ENCODE results near the gene ZNF521.

Gene ZNF521

DNA sequence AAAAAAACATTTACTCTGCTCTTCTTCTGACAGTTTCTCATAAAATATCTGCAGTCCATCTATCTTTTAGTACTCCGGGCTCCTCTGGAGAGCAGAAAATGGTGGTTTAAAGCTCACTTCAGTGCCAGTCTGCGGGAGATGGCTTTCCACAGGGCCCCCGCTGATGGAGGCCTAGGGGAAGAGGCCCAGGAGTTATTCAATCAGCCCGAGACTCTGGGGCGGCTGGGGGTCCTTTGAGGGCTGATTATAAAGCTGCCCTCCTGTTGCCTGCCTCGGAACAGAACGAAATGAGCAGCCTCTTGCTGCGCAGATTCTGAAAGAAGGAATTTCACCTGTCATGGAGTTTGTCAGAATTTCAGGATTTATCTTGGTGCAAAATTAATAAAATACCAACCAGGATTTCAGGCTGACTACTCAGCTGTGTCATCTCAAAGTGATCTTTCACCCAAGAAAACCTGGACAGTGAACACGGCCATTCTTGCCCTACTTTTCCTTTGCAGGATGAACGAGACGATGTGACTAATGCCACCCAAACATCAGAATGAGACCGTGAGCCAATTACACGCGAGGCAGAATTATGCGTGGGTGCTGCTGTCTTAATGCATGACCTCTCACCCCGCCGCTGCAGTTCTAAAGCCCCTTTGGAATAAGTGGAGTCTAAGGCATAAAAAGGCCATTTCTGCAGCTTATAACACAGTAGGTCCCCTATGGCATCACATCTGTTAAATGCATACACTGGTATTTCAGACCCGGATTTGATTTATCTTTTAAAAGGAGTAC is 273.8 kb downstream of the ZNF521 start:
- in situ Hi-C loops (cut with HindIII; ENCODE audit: low sequenced_read_pairs), result no loop called here
- TF ChIP-seq, protein P1, sequence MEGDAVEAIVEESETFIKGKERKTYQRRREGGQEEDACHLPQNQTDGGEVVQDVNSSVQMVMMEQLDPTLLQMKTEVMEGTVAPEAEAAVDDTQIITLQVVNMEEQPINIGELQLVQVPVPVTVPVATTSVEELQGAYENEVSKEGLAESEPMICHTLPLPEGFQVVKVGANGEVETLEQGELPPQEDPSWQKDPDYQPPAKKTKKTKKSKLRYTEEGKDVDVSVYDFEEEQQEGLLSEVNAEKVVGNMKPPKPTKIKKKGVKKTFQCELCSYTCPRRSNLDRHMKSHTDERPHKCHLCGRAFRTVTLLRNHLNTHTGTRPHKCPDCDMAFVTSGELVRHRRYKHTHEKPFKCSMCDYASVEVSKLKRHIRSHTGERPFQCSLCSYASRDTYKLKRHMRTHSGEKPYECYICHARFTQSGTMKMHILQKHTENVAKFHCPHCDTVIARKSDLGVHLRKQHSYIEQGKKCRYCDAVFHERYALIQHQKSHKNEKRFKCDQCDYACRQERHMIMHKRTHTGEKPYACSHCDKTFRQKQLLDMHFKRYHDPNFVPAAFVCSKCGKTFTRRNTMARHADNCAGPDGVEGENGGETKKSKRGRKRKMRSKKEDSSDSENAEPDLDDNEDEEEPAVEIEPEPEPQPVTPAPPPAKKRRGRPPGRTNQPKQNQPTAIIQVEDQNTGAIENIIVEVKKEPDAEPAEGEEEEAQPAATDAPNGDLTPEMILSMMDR (IDR thresholded peaks at IDR 0.05; ENCODE audit: low read depth, low read length), result no peak
- DNase-seq (ENCODE audit: low read depth, low spot score), result no peak
- no peak overlapping the region for H3K4me3 ChIP-seq (ENCODE audit: low read depth, low read length)

DNA sequence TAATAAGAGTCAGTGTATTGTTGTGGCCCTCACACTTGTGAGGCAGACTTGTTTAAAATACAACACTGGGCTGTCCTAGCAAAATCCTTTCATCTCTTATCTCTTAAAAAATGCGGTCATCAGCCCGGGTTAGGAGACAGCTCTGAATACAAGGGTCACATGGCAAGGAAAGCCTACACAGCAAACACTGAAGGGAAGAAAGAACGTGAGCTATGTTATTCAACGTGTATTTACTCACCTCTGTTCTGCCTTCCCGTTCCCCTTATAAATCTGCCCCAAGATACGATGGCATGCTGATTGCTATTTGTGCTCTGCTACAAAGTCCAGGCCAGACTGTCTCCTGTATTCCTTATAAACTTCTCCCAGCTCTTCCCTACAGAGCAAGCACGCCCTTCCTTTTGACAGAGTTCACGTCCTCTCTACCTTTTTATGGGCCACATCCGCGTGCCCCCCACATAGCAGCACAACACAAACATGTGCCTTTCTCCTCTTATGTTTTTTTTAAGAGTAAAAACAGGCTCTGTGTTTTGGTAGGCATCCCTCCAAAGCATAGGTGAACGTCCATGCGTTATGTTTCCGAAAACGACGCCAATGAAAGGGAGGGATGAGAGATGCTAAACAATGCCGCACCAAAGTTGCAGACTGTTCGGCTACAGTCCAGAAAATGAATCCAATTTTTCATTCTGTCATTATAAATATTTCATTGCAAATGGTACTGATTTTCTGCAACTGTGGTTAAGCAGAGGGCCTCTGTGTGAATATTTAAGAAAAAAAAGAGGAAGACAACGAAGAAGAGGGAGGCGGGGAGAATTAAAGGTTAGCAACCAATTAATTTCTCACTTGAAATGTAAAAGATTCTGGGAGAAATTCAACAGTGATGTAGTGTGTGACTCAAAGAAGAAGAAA is 274.7 kb downstream of the ZNF521 start:
- H3K4me3 ChIP-seq (ENCODE audit: low read depth, low read length), result no peak overlapping the region
- TF ChIP-seq, protein P1 (IDR thresholded peaks at IDR 0.05; ENCODE audit: low read depth, low read length), result no peak
- no peak for DNase-seq (ENCODE audit: low read depth, low spot score)
- in situ Hi-C loops (cut with HindIII; ENCODE audit: low sequenced_read_pairs), result no loop called here

DNA sequence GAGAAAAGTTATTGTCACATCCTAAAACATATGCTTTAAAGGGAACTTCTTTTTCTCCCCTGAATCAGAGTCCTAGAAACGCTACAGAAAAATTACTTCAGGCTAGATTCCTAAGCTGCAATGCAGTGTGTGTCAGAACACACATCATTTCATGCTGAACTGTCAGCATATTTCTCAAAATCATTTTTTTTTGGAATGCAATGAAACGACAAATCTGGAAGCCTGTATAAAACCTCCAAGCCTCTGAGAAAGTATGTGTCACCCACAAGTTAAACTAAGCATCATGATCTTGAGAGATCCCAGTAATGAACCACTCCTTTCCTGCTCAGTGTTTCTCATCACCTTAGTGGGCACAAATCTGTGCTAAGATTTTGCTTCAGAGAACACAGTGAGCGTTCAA is 276.2 kb downstream of the ZNF521 start:
- no peak overlapping the region for H3K4me3 ChIP-seq (ENCODE audit: low read depth, low read length)
- no peak for DNase-seq (ENCODE audit: low read depth, low spot score)
- TF ChIP-seq, protein P1 (IDR thresholded peaks at IDR 0.05; ENCODE audit: low read depth, low read length), result no peak
- in situ Hi-C loops (cut with HindIII; ENCODE audit: low sequenced_read_pairs), result no loop called here

DNA sequence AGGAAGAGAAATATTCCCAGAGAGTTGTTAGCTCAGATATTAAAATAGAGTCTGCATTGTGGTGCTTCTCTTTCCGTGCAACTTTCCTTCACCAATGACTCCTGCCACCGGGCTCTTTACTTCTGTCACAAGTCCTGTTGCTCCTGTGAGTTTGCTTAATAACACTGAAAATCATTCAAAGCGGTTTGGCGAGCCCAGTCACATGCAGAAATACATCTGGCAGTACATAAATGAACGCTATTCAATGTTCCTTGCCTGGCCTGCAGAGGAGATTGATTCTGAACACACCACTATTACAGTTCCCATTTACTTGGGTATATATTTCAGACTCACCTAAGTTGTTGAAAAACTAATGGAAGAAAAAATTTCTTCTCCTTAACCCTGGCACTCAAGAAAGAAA is 276.6 kb downstream of the ZNF521 start:
- no peak for DNase-seq (ENCODE audit: low read depth, low spot score)
- no peak overlapping the region for H3K4me3 ChIP-seq (ENCODE audit: low read depth, low read length)
- in situ Hi-C loops (cut with HindIII; ENCODE audit: low sequenced_read_pairs), result no loop called here
- TF ChIP-seq, protein P1 (IDR thresholded peaks at IDR 0.05; ENCODE audit: low read depth, low read length), result no peak

DNA sequence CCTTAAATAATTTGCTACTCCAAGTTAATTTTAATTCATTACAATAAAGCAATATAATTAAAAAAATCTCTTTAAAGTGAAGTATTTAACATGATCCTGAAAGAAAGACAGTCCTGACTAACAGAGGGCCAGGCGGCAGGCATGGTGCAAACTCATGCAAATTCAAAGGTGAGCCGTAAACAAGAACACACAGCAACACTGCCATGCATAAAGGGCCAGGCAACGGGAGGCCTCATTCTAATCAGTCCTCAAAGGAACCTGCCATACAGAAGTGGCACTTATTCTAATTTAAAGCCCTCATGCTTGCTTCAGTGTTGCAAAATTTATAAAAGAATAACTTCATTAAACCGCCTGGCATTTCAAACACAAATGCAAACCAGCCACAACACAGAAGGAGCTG is 277.0 kb downstream of the ZNF521 start:
- TF ChIP-seq, protein P1 (IDR thresholded peaks at IDR 0.05; ENCODE audit: low read depth, low read length), result no peak
- in situ Hi-C loops (cut with HindIII; ENCODE audit: low sequenced_read_pairs), result no loop called here
- no peak overlapping the region for H3K4me3 ChIP-seq (ENCODE audit: low read depth, low read length)

DNA sequence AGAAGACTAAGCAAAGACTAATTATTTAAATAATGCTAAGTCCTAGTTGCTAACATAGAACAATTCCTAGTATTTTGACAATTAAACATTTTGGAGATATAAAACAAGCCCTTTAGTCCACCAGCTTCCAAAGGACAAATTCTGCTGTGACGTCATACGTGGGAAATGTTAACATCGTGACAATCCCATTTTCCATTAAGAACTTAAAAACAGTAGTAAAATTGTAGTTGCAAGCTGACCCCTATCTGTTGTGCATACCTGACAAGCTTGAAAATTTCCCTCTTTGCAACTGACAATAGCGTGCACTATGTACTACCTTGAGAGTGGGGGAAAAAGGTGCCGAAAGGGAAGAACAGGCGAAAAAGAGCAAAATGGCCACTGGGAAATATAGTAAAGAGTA is 279.8 kb downstream of the ZNF521 start:
- no peak overlapping the region for H3K4me3 ChIP-seq (ENCODE audit: low read depth, low read length)
- TF ChIP-seq, protein P1 (IDR thresholded peaks at IDR 0.05; ENCODE audit: low read depth, low read length), result no peak
- in situ Hi-C loops (cut with HindIII; ENCODE audit: low sequenced_read_pairs), result no loop called here
- no peak for DNase-seq (ENCODE audit: low read depth, low spot score)

More for the DNA sequence above, 277.0 kb downstream of the ZNF521 start:
- DNase-seq (ENCODE audit: low read depth, low spot score), result no peak
